Stimulated activated CD8-positive, alpha-beta memory T cell treated with anti-CD3 and anti-CD28 coated beads, Interleukin-15, amount 100 ng/mL, for 1 hour (primary cell): ENCODE results near the gene APOM.
A peak's percentile ranks its signal among the peaks of the same experiment; 100 is the strongest.

Experiments used
- DNase-seq: peaks from one replicate; pipeline ENCODE4 v3.0.0-alpha.2; 2020; ENCODE audit warnings: low read depth

APOM gene

GRCh38 chr6:31655349-31656237 lies at the start of gene APOM:
Gene APOM, plus strand, starts transcription at chr6:31655894. Its CDS starts 73 bp downstream, at chr6:31655967.
- DNase-seq, result no peak

DNA sequence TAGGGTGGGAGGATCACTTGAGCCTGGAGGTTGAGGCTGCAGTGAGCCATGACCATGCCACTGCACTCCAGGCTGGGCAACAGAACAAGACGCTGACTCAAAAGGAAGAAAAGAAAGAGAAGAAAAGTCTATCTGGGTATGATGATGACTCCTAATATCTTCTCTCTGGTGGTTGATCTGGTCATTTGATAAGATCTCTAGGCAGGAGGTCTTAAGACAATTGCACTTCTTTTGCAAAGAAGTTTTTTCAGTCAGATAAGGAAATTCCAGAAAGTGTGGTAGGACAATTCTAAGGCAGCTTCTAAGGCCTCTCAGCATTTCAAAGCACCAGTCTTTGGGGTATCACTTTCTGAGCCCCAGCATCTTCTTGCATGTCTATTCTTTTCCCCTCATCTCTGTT lies 48.4 kb upstream of the APOM start:
- no peak for DNase-seq

DNA sequence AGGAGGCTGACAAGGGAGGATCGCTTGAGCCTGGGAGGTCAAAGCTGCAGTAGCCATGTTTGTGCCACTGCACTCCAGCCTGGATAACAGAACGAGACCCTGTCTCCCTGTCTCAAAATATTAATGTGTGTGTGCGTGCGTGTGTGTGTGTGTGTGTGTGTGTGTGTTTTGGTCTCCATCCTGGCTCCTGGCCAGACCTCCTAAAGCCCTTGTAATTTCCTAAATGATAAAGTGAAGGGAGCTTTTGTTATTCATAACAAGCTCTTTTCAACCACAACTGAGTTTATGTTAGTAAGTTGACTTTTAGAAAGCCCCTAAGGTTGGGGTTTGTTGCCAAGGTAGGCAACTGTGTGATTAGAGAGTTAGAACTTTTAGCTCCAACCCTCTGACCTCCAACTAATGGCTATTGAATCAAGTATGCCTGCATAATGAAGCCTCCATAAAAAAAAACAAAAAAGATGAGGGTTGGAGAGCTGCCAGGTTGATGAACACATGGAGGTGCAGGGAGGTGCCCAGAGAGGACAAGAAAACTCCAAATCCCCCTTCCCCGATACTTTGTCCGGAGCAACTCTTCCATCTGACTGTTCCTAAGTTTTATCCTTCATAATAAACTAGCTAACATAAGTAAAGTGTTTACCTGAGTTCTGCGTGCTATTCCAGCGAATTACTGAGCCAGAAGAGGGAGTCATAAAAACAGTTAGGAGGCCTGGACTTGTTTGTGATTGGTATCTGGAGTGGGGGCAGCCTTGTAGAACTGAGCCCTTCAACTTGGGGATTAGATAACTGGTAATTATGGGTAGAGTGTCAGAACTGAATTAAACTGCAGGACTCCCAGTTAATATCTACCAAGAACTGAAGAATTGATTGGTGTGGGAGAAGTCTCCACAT lies 45.9 kb upstream of the APOM start:
- DNase-seq, result no peak

DNA sequence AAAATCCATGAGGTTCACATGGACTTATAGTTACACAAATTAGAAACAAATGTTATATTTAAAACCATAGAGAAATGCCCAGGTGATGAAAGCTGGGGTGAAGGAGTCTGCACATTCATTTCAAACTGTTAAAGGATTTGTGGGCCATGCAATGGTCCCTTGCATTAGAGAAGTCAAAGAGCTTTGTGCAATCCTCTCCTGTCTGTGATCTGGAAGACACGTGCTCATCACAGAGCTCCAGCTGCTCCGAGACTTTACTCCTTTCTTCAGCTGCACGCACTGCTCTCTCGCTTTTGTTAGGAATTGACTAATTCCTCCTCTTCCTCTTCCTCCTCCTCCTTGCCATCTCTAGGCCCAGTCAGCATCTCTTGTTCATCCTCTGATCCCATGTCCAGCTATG lies 44.7 kb upstream of the APOM start:
- DNase-seq, result no peak

- DNase-seq, result no peak
Measured at GRCh38 chr6:31614075-31614619, 41.5 kb upstream of the APOM start.

GRCh38 chr6:31614684-31615578 lies 40.8 kb upstream of the APOM start, which contains the start of gene AIF1:
Gene AIF1, plus strand, starts transcription at chr6:31615234. Its CDS starts 96 bp downstream, at chr6:31615330.
- DNase-seq, result no peak

DNA sequence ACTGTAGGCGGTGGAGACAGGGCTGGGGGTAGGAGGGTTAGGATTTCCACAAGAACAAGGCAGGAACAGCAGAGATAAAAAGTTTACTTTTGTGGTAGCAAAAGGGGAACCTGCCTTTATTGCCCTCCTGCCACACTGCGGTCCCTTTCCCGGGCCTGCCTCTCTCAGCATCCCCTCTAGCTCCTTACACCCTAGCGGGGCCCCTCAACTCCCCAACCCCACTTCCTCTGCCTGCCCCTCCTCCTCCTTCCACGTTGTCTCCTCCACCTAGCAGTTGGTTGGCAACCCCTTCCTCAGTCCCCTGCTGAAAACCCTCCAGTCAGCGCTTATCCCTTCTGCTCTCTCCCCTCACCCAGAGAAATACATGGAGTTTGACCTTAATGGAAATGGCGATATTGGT lies 39.9 kb upstream of the APOM start:
- no peak for DNase-seq

GRCh38 chr6:31617010-31617409 lies 38.7 kb upstream of the APOM start:
- no peak for DNase-seq

DNA sequence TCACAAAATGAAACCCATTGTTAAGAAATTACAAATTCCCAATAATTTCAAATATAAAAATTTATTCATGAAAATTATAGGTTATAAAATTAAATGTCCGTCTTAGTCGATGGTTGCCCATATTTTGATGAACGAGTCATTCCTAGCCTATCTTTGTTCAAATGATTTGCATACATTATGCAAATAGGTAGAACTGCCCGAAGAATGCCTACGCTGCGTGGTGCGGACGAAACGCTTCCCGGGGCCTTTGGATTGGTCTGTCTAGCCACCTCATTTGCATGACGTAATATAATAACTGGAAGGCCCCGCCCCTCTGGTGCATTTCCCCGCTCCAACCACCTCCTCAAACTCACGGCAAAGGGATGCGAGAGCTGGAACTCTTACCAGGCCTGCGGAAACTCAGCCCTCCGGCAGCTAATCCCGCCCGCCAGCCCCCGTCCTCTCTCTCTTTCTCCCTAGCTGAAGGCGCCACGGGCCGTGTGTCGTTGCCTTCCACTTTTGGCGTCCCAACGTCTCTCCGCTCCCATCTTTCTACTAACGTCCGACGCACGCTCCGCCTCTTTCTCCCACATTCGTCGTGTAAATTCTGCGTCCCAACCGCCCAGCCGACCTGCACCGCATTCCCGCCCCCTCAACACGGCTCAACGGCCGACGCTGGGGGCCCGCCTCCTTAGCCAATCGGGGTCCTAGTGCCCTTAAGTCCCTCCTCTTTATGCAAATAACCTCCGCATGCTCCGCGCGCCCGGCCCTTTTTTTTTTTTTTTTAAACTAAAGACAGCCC lies 35.7 kb upstream of the APOM start:
- DNase-seq, result peak; percentile 90

GRCh38 chr6:31620586-31621319 lies 34.9 kb upstream of the APOM start, which contains the start of gene PRRC2A:
Gene PRRC2A, plus strand, starts transcription at chr6:31620715. Its CDS starts 2,075 bp downstream, at chr6:31622790.
- DNase-seq, result peak; percentile 51

- DNase-seq, result no peak
Measured at GRCh38 chr6:31621320-31621939, 34.3 kb upstream of the APOM start.

- DNase-seq, result no peak
Measured at GRCh38 chr6:31621991-31622390, 33.7 kb upstream of the APOM start.

DNA sequence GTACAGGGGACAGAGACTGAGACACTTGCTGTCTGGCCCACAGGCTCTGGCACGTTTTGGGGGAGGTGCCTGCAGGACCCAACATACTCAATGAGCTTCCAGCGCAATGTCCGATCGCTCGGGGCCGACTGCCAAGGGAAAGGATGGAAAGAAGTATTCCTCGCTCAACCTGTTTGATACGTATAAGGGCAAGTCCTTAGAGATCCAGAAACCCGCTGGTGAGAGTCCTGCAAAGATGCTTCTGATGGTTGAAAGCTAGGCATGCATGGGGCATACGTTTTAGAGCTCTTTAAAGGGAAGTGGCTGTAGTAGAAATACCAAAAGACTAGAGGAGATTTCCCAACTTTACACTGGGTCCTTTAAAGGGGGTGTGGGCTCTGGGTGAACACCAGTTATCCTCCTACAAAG lies 33.0 kb upstream of the APOM start:
- DNase-seq, result no peak

- no peak for DNase-seq
Measured at GRCh38 chr6:31624070-31624469, 31.6 kb upstream of the APOM start.

DNA sequence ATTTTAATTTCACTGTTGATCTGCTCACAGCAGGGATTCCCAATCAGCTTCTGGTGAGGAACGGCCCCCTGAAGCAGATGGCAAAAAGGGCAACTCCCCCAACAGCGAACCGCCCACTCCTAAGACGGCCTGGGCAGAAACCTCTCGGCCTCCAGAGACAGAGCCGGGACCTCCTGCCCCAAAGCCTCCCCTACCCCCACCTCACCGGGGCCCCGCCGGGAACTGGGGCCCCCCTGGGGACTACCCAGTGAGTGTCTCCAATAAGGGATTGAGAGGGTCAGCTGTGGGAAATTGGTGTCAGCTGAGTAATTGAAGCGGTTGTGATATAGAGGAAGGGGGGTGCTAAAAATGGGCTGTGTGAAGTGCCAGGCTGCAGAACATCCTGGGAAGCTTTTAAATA lies 28.7 kb upstream of the APOM start:
- no peak for DNase-seq

GRCh38 chr6:31627690-31628287 lies 27.9 kb upstream of the APOM start:
- DNase-seq, result no peak

- no peak for DNase-seq
Measured at GRCh38 chr6:31629014-31629413, 26.7 kb upstream of the APOM start.

DNA sequence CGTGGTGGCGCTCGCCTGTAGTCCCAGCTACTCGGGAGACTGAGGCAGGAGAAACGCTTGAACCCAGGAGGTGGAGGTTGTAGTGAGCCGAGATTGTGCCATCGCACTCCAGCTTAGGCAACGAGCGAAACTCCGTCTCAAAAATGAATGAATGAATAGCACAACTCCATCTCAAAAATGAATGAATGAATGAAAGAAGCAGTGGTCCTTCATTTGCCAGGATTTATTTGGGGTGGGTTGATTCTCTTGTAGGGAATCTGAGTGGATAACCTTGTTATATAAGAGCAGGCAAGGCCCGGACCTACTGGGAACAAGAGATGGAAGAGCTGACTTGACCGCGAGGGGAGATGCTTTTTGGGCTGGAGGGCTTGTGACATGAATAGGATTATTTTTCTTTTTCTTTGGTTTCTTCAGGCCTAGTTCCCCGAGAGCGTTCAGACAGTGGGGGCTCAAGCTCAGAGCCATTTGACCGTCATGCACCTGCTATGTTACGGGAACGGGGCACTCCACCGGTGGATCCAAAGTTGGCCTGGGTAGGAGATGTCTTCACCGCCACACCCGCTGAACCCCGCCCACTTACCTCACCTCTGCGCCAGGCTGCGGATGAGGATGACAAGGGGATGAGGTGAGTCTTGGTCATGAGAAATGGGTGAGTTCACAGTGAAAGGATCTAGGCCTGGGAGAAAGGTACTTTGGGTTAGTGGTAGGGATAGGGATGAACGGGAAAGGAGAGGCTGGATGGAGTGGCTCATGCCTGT lies 25.3 kb upstream of the APOM start:
- no peak for DNase-seq
